NCI-H1417 (cell line): ENCODE data around the gene NLRC5.
A peak's percentile ranks its signal among the peaks of the same experiment; 100 is the strongest.
"Not testable (repeated sequence)": the region's sequence is repeated elsewhere in the genome, so short reads cannot be mapped to it uniquely, and the experiment has no call there.

Source experiments
- DNase-seq, 3 experiments: peaks; one replicate each; lab custom pipeline; 2025; lab: John Stamatoyannopoulos, UW

NLRC5 gene

GRCh38 chr16:57071081-57071732 is 81.8 kb downstream of the NLRC5 start:
- not testable (repeated sequence) for DNase-seq

DNA sequence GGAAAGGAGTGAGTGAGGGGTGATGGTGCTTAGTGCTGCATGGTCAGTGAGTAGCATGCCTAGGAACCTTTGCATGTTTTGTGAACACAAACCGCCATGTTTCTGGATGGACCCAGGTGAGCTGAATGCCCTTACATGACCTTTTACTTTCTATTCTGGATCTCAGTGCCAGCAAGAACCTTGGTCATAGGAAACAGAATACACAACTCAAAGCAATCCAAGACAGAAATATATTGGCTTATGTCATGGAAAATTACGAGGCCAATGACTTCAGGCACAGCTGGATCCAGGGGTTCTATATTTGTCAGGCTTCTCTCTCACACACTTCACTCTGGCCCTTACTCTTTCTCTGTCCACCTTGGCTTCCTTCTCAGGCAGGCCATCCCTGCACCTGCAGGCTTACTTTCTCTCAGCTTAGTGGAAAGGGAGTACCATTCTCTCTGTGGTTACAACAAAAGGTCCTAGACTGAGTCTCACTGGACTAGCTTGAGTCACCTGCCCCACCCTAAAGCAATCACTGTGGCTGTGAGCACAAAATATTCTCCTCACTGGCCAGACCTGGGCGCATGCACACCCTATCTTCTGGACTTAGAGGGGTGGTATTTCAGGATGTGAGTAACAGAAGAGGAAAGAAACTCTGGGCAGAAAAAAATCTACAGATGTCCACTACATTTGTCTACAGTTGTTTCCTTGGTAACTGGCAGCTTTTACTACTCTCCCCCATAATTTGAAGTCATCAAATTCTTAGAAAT is 82.7 kb downstream of the NLRC5 start:
- no peak for DNase-seq

- DNase-seq = no peak
Measured at GRCh38 chr16:57072616-57073275, 83.4 kb downstream of the NLRC5 start.

GRCh38 chr16:57077714-57078113 is 88.4 kb downstream of the NLRC5 start:
- DNase-seq = no peak

- no peak for DNase-seq
Measured at GRCh38 chr16:57081744-57082143, 92.4 kb downstream of the NLRC5 start.

GRCh38 chr16:57082664-57083063 is 93.3 kb downstream of the NLRC5 start:
- DNase-seq = no peak

DNA sequence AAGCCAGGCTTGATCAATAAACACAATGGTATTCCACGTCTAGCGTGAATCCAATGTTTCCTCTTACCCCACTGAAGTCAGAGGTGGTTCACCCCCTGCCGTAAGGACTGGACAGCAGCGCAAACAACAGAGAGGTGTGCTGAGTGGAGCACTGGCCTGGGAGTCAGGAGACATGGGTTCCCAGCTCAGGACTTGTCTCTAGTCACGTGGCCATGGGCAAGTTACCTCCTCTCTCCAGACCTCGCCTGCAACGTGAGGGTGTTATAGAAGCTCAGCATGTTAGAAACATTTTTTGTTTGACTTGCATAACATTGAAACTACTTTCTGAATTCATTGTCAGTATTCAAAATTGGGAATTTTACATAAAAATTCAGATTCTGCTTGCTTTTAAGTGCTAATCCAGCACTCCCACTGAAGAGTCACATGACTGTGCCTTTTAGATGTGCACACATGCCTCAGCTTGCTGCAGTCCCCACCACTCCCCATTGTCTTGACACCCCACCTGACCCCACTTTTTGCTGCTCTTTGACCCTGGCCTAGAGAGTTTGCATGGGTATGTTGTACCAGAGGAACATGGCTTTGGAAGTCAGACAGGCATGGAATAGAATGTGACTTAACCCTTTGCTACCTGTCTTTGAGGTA is 94.2 kb downstream of the NLRC5 start:
- DNase-seq = no peak

DNA sequence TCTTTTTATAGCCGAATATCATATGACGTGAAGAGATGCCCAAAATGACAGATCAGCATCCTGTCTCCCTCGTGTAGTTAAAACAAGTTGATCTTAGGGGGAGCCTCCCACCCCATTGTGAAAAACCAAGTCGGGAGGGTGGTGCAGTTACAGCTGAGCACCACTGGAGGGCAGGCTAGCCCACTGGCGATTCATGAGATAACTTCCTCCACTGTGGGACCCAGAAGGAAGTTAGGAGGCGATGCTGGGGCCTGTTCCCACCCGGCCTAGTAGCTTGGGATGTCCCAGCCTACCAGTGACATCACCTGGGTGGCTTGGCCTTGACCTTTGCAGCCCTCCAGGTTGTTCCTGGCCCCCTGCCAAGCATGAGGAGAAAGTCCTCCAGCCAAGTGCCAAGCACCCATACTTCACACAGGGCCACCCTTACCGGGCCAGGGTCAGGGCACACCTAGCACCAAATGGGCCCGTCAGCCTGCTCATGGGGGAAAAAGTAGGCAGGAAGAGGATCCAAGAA is 95.0 kb downstream of the NLRC5 start:
- DNase-seq = peak; percentile 57 to 73 (median 62)

DNA sequence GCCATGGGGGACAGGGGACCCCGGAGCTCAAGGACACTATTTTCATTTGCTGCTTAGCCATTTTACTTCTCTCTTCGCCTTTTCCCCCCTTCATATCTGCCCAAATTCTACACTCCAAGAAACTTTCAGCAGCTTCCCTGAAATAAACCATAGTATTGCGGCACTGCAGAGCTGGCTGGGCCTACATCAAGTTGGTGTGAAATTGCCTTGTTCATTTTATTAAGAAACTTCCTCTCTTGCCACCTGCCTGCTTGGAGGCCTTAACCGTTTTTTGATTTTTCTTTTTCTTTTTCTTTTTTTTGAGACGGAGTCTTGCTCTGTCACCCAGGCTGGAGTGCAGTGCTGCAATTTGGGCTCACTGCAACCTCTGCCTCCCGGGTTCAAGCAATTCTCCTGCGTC is 95.6 kb downstream of the NLRC5 start:
- no peak for DNase-seq

DNA sequence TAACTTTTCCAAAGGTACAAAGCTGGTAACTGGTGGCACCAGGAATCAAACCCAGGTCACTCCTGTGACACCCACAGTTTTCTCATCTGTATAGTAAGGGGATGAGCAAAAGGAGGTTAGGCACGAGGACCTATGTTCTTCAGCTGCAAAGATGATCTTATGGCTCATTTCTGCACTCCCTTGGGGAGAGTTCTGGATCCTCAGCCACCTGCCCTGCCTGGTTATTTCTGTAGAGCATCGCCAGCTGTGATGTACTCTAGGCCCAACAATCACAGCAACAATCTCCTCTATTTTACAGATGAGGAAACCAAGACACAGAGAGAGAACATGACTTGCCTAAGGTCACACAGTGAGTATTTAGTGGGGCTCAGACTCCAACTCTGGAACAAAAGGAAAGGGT is 97.6 kb downstream of the NLRC5 start:
- no peak for DNase-seq

DNA sequence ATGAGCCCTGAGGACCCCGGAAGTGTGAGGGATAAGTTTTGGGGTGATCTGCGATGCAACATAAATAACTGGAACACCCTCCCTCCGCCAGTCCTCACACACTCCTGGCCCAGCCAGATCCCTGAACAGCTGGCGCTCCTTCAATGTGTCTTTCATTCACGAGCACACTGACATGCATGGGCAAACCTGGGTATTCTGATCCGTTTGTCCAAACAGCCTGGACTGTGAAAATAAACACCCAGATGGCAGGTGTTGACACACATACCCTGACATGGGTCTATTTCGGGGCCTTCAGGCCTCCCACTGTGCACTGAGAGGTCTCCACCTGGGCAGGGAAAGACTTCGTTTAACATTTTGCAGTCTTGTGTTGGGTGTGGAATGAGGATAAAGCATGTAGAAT is 100.0 kb downstream of the NLRC5 start:
- DNase-seq = peak; percentile 21 to 85 (median 52)

- DNase-seq = peak in 2 of 3 experiments; percentile 40 to 46
Measured at GRCh38 chr16:57091200-57091974, 102.0 kb downstream of the NLRC5 start.

- DNase-seq = peak in 2 of 3 experiments; percentile 72 to 82
Measured at GRCh38 chr16:57091975-57092785, 102.8 kb downstream of the NLRC5 start, which contains the start of gene CPNE2. CPNE2 (plus strand) TSS chr16:57092583; CDS start chr16:57110743, 18,160 bp downstream.

DNA sequence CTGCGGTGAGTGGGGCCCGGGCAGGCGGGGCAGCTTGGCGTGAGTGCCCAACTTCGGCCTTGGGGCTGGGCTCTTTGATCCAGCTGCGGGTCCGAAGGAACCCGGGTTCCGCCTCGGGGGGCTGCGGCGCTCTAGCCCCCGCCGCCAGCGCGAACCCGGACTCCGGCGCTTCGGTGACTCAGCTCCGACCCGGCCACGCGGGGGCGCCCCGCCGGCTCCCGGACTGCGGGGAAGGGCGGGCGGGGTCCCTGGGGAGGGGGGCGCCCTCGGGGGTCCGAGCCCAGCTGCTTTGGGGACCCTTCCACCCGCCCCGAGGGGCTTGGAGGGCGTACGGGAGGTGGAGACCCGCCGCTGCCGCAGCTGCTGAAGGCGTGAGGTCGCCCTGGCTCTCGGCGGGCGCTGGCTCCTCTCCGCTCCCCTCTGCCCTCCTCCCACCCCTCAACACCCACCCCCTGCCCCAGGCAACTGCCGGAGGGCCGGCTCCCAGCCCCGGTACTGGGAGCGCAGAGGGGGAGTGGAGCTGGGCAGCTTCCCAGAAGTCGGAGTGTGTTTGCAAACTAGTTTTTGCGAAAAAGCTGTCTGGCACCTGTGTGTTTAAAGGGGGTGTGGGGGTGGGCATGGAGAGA is 103.5 kb downstream of the NLRC5 start:
- peak in 2 of 3 experiments; percentile 70 to 72 for DNase-seq

GRCh38 chr16:57093666-57094564 is 104.6 kb downstream of the NLRC5 start:
- DNase-seq = no peak

DNA sequence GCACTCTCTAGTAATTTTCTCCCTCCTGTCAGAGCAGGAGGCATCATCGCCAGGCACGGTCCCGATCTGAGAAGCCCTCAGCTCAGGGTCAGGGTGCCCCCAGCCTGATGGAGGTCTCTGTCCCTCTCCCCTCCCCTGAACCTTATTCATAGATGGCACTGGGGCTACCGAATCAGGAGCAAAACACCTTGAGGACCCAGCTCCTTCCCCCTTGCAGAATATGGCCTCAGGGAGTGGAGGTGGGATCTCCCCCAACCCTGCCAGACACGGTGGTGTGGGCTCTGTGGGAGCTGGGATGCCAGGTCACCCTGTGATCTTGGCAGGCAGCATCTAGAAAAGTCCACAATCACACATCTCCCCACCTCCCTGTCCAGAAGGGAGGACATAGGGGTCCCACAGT is 105.6 kb downstream of the NLRC5 start:
- DNase-seq = no peak

- no peak for DNase-seq
Measured at GRCh38 chr16:57096192-57096591, 106.8 kb downstream of the NLRC5 start.

DNA sequence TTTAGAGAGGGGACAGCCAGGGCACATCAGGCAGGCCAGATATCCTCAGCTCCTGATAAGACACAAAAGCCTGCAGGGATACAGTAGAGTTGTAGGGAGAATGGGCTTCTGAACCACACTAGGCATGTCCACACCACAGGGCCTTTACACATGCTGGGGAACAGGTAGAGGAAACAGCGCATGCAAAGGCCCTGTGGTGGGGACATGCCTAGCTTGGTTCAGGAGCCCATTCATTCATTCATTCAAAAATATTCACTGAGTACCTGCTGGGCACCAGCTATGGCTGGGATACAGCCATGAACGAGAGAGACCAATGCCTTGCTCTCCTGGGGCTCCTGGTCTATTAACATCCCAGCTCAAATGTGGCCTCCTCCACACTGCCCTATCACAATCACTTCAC is 107.4 kb downstream of the NLRC5 start:
- DNase-seq = no peak
